Fibroblast of skin of abdomen (primary cell): ENCODE data around the gene SDSL.

Experiments used
- DNase-seq: peaks from one replicate; pipeline ENCODE4 v3.0.0-alpha.2; 2013

SDSL gene

GRCh38 chr12:113485330-113485729 lies 63.1 kb downstream of the SDSL start:
- no peak for DNase-seq

DNA sequence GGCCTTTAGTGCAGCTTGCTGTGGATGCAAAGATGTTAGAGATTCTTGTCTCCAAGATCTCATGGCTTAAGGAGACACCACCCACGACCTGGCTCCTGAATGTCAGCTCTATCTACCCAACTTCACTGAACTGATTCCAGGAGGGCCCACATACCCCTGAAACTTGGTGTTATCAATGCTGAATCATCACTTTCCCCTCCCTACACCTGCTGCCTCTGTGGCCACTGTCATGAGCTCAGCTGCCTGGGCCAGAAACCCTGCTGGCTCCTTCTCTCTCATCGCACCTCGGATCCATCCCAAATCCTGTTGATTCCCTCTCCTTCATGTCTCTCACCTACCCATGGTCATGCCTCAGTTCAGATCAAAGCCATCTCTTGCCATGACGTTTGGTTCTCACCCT lies 64.5 kb downstream of the SDSL start:
- DNase-seq, result no peak
